ENCODE results near the gene TEDC2. TPM values are rescaled to one million over a fixed set of nuclear protein-coding genes. Genes with fewer than 3 reads are reported as not detected.

The TEDC2 gene
- total and polyA plus RNA-seq, 2 of the 8 experiments (the other 6 are each of a cell fraction or from before 2014, with no cell fraction given) = 54.6 to 55.6 TPM

DNA sequence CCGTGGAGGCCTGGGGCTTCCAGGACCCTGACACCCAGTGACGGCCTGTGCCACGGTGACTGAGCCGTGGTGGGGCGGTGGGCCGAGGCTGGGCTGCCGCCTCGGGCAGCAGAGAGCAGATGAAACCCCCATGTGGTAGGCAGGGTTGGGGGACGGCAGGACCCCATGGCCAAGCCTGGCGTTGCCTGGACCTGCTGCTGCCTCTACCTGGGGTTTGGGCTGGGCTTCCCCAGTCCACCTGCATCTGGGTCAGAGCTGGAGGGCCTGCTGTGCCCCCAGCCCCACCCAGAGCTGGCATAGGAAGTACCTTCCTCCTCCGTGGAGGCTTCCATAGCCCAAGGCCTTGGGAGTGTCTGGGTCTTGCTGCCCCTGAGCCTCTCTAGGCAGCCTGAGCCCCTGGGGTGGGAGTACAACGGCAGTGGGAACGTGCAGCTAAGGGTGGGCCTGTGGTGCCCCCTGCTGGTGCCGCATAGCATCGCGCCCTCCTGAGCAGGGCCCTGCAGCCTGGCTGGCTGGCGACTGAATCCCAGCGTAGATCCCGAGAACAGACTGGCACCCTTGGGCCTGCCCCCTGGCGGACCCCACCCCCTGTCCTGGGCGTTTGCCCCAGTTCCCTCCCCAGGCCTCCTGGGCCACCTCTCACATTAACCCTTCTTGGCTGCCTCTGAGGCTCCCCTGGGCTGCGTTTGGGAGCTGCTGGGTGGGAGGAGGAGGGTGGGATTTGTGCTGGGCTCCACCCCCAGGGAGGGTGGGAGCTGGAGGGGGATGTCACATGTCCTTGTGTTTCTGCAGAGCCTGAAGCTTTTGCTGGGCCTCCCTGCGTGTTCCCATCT, 41.2 kb downstream of the TEDC2 start (continued):
- TF ChIP-seq TEAD4 (IDR thresholded peaks at IDR 0.05; ENCODE audit: low read depth, low read length) (peak; percentile 46; the same call in 1 of the 2 replicates), RNF2 (IDR thresholded peaks at IDR 0.05; ENCODE audit: borderline replicate concordance, low read depth, low read length, missing control alignments, poor library complexity, severe bottlenecking) (no peak), POLR2AphosphoS5 (IDR thresholded peaks at IDR 0.05; ENCODE audit: low read depth, low read length) (no peak), TBP (IDR thresholded peaks at IDR 0.05; ENCODE audit: low read depth, low read length) (peak; percentile 39; the same call in 1 of the 2 replicates), ATF2 (IDR thresholded peaks at IDR 0.05; ENCODE audit: low read length) (no peak), ASH2L (IDR thresholded peaks at IDR 0.05; ENCODE audit: low read length) (no peak), SIRT6 (IDR thresholded peaks at IDR 0.05; ENCODE audit: low read length) (no peak), MAFK (IDR thresholded peaks at IDR 0.05; ENCODE audit: low read depth, low read length) (no peak), YY1 (IDR thresholded peaks at IDR 0.05; ENCODE audit: low read depth, low read length) (0 out of 2 replicates have a peak, but pooled peaks have one; percentile 25), RBBP5 (IDR thresholded peaks at IDR 0.05; ENCODE audit: borderline replicate concordance, low read depth, low read length) (no peak), CTBP2 (IDR thresholded peaks at IDR 0.05; ENCODE audit: borderline replicate concordance, insufficient read depth, insufficient read length, low read length) (no peak), EP300 (IDR thresholded peaks at IDR 0.05; ENCODE audit: borderline replicate concordance in 1 of 2, low read depth in 2 of 2, low read length in 2 of 2) (peak in 1 of 2 experiments; percentile 39; a peak in 1 of 3 replicates), CREB1 (IDR thresholded peaks at IDR 0.05) (peak; percentile 67; the same call in 1 of the 2 replicates), CBX5 (IDR thresholded peaks at IDR 0.05; ENCODE audit: low read depth, low read length) (no peak), EGR1 (IDR thresholded peaks at IDR 0.05; ENCODE audit: borderline replicate concordance, low read depth, low read length) (no peak), EZH2 (IDR thresholded peaks at IDR 0.05; ENCODE audit: low read depth, low read length, severe bottlenecking) (no peak), CBX8 (IDR thresholded peaks at IDR 0.05; ENCODE audit: borderline replicate concordance, low read depth, low read length) (no peak), GTF2F1 (IDR thresholded peaks at IDR 0.05; ENCODE audit: borderline replicate concordance, low read depth, low read length) (peak; percentile 24; the same call in 1 of the 2 replicates)
- TF ChIP-seq, protein P1, sequence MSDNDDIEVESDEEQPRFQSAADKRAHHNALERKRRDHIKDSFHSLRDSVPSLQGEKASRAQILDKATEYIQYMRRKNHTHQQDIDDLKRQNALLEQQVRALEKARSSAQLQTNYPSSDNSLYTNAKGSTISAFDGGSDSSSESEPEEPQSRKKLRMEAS (IDR thresholded peaks at IDR 0.05) = peak; percentile 61
- TF ChIP-seq, protein P2, sequence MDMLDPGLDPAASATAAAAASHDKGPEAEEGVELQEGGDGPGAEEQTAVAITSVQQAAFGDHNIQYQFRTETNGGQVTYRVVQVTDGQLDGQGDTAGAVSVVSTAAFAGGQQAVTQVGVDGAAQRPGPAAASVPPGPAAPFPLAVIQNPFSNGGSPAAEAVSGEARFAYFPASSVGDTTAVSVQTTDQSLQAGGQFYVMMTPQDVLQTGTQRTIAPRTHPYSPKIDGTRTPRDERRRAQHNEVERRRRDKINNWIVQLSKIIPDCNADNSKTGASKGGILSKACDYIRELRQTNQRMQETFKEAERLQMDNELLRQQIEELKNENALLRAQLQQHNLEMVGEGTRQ (IDR thresholded peaks at IDR 0.05; ENCODE audit: low read length) = peak; percentile 40
